Gastroesophageal sphincter (tissue), 4 donors: ENCODE measurements around the gene FNDC8. TPM values are rescaled to one million over a fixed set of nuclear protein-coding genes. Genes with fewer than 3 reads are reported as not detected.

Source experiments
- ATAC-seq: fragments of 150-250 bp; one replicate; pipeline ENCODE4 v1.9.1; 2016; ENCODE audit warnings: mild to moderate bottlenecking, moderate library complexity
- H3K27ac ChIP-seq, 4 donors: fragments of 200-600 bp; sonication (generic) in 3 of 4; 1 replicate in 3 of 4; 2 replicates in 1 of 4; pipeline ENCODE4 v1.5.1; 2016 to 2019
- H3K27me3 ChIP-seq: fragments of 200-600 bp; sonication (generic); one replicate; pipeline ENCODE4 v1.5.1; 2019
- H3K36me3 ChIP-seq, 2 donors: fragments of 200-600 bp; sonication (generic); one replicate each; pipeline ENCODE4 v1.5.1; 2019; ENCODE audit warnings: control low read depth in 1 of 2
- H3K4me1 ChIP-seq, 3 donors: fragments of 200-600 bp; sonication (generic); 1 replicate in 2 of 3; 2 replicates in 1 of 3; pipeline ENCODE4 v1.5.1; 2016 to 2019; ENCODE audit warnings: control low read depth in 2 of 3
- H3K4me3 ChIP-seq, 2 donors: fragments of 200-600 bp; sonication (generic); one replicate each; pipeline ENCODE4 v1.5.1; 2019; ENCODE audit warnings: mild to moderate bottlenecking in 1 of 2, moderate library complexity in 1 of 2
- H3K9me3 ChIP-seq, 3 donors: fragments of 200-600 bp; sonication (generic); one replicate each; pipeline ENCODE4 v1.5.1; 2017 to 2019; ENCODE audit warnings: control low read depth in 2 of 3
- EP300 ChIP-seq: sonication (generic); formaldehyde crosslinking; IDR thresholded peaks from one replicate; pipeline ENCODE4 v1.6.1; 2017; ENCODE audit warnings: antibody characterized with exemption, mild to moderate bottlenecking
- POLR2A ChIP-seq, 2 donors: fragments of 450-650 bp; IDR thresholded peaks; one replicate each; pipeline ENCODE4 v1.6.1; 2017; ENCODE audit warnings: antibody characterized with exemption in 2 of 2, mild to moderate bottlenecking in 2 of 2, moderate library complexity in 1 of 2
- POLR2AphosphoS5 ChIP-seq: sonication (generic); formaldehyde crosslinking; IDR thresholded peaks from one replicate; pipeline ENCODE4 v1.6.1; 2017; ENCODE audit warnings: antibody characterized with exemption
- WGBS, 2 donors: methylation state at CpG; one replicate each; pipeline ENCODE4 v1.1.5; 2018; ENCODE audit warnings: low coverage in 1 of 2; 5-methylcytosine and 5-hydroxymethylcytosine counted together
- total RNA-seq, 4 donors: library from RNA; depleted of rRNA; stranded (reverse); fragments of >200 nt; gene quantifications; one replicate each; pipeline ENCODE4 v1.1.0, GENCODE V29; 2016
- TF ChIP-seq, protein P1 (sequence below), 4 experiments: fragments of 200-600 bp in 2 of 4; fragments of 450-650 bp in 2 of 4; sonication (generic) in 1 of 4; IDR thresholded peaks; one replicate each; pipeline ENCODE4 v1.5.1; 2017 to 2019; ENCODE audit warnings: antibody characterized with exemption in 4 of 4, mild to moderate bottlenecking in 2 of 4, moderate library complexity in 2 of 4

The FNDC8 gene
- total RNA-seq, 4 donors from 2014 or later = not detected

DNA sequence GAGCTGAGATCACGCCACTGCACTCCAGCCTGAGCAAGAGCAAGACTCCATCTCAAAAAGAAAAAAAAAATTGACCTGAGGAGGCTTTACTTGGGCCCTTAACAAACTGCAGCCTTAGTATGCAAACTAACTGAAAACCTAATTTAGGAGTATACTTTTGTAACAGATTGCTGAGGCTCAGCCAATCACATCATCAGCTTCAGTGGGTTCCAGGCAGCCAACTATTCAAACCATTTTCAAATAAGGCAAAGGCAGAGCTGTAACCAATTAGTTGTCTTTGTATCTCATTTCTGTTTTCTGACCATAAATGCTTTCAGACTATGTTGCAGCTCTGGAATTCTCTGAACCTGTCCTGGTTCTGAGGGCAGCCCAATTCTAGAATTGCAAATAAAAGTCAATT lies 25.7 kb upstream of the FNDC8 start:
- 100% methylated on average over 1 of the region's 1 CpG; no CpG with 5 or more reads in 1 of the 2 donors for WGBS, 2 donors
- Histone ChIP-seq H3K9me3 (no peaks in the 10 kb centered on the region), H3K36me3 (peaks cover 0 to 32% of the 10 kb centered on the region in 2 donors), H3K4me1 (no peaks in the 10 kb centered on the region), H3K4me3 (no peak overlapping the region), H3K27me3 (no peaks in the 10 kb centered on the region), H3K27ac (no peak overlapping the region)
- ATAC-seq = no peak
- TF ChIP-seq, protein P1, sequence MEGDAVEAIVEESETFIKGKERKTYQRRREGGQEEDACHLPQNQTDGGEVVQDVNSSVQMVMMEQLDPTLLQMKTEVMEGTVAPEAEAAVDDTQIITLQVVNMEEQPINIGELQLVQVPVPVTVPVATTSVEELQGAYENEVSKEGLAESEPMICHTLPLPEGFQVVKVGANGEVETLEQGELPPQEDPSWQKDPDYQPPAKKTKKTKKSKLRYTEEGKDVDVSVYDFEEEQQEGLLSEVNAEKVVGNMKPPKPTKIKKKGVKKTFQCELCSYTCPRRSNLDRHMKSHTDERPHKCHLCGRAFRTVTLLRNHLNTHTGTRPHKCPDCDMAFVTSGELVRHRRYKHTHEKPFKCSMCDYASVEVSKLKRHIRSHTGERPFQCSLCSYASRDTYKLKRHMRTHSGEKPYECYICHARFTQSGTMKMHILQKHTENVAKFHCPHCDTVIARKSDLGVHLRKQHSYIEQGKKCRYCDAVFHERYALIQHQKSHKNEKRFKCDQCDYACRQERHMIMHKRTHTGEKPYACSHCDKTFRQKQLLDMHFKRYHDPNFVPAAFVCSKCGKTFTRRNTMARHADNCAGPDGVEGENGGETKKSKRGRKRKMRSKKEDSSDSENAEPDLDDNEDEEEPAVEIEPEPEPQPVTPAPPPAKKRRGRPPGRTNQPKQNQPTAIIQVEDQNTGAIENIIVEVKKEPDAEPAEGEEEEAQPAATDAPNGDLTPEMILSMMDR (IDR thresholded peaks at IDR 0.05) = no peak
- no peak for TF ChIP-seq EP300

DNA sequence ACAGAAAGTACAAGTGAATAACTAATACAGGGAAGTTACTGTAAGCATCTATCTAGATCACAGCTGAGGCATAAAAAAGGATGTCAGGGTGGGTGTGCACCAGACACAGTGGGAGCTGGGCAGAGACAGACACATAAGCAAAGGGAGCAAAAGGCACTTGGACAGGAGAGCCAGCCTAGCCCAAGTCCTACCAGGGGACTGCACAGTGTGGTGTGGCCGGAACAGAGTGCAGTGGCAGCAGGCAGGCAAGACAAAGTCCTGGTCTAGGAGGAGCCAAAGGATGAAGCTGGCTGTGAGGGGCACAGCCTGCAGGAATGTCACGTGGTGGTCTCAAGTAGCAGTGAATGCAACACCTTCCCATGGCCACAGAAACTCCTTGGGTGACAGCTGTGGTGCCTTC lies 23.6 kb upstream of the FNDC8 start:
- Histone ChIP-seq H3K27ac (no peak overlapping the region), H3K27me3 (no peaks in the 10 kb centered on the region), H3K4me3 (no peak overlapping the region), H3K36me3 (peaks cover 0 to 53% of the 10 kb centered on the region in 2 donors), H3K9me3 (no peaks in the 10 kb centered on the region), H3K4me1 (no peaks in the 10 kb centered on the region)
- WGBS, 2 donors = 56 to 80% methylated on average over 1 to 2 of the region's 2 CpGs
- no peak for ATAC-seq
- TF ChIP-seq POLR2AphosphoS5 (no peak), POLR2A (IDR thresholded peaks at IDR 0.05) (no peak), EP300 (no peak)
- TF ChIP-seq, protein P1 (IDR thresholded peaks at IDR 0.05) = no peak

DNA sequence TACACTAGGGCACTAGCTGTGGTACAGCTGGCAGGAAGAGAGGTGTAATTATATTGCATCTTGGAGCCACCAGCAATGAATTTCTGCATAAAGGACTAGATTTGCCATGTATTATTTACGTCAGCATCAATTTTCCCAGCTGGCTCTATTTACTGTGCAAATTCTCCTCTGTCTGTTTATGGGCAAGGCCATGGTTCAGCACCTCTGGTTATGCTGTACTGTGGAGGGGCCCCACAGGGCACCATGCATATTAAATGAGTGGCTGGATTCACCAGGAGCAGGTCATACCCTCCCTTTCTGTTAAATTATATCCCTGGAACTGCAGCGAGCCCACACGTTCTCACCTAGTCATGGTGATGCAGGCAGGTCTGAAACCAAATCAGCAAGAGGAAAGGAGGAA lies 21.5 kb upstream of the FNDC8 start:
- no peaks in the 10 kb centered on the region for H3K9me3 ChIP-seq
- ATAC-seq = no peak
- no peak overlapping the region for H3K4me3 ChIP-seq
- 69 to 75% methylated on average over 1 to 2 of the region's 3 CpGs for WGBS, 2 donors
- no peaks in the 10 kb centered on the region for H3K4me1 ChIP-seq
- peaks cover 0 to 73% of the 10 kb centered on the region in 2 donors for H3K36me3 ChIP-seq
- TF ChIP-seq POLR2A (IDR thresholded peaks at IDR 0.05) = no peak
- no peak for TF ChIP-seq POLR2AphosphoS5
- TF ChIP-seq, protein P1 (IDR thresholded peaks at IDR 0.05) = no peak
- TF ChIP-seq EP300 = no peak
- H3K27me3 ChIP-seq = no peaks in the 10 kb centered on the region
- H3K27ac ChIP-seq = no peak overlapping the region

- no peak for ATAC-seq
- H3K36me3 ChIP-seq = peaks cover 0 to 84% of the 10 kb centered on the region in 2 donors
- no peaks in the 10 kb centered on the region for H3K27me3 ChIP-seq
- WGBS, 2 donors = 83 to 90% methylated on average over 1 to 2 of the region's 14 CpGs
- no peak for TF ChIP-seq POLR2A (IDR thresholded peaks at IDR 0.05)
- TF ChIP-seq EP300 = no peak
- TF ChIP-seq, protein P1 (IDR thresholded peaks at IDR 0.05) = no peak
- no peak for TF ChIP-seq POLR2AphosphoS5
- H3K9me3 ChIP-seq = peaks cover 0 to under 1% (median 0%) of the 10 kb centered on the region in 3 donors
- H3K4me1 ChIP-seq = no peaks in the 10 kb centered on the region
- H3K27ac ChIP-seq = no peak overlapping the region
- no peak overlapping the region for H3K4me3 ChIP-seq
These were observed 20.4 kb upstream of the FNDC8 start for GRCh38 chr17:35101036-35101435.

DNA sequence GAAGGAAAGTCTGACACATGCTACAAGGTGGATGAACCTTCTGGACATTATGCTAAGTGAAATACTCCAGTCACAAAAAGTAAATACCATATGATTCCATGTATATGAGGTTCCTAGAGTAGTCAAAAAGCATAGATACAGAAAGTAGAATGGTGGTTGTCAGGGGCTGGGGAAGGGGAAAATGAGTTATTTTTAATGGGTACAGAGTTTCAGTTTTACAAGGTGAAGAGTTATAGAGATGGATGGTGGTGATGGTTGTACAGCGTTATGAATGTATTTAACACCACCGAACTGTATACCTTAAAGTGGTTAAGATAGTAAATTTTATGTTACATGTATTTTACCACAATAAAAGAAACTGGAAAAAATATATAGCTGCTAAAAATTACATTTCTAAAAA lies 19.7 kb upstream of the FNDC8 start:
- no peak for ATAC-seq
- H3K4me1 ChIP-seq = no peaks in the 10 kb centered on the region
- no peaks in the 10 kb centered on the region for H3K27me3 ChIP-seq
- peaks cover 0 to 91% of the 10 kb centered on the region in 2 donors for H3K36me3 ChIP-seq
- no peak overlapping the region for H3K4me3 ChIP-seq
- no peak overlapping the region for H3K27ac ChIP-seq
- WGBS, 2 donors = 94 to 100% methylated on average over 2 of the region's 2 CpGs
- no peak for TF ChIP-seq POLR2AphosphoS5
- H3K9me3 ChIP-seq = peaks cover 0 to 4% (median 0%) of the 10 kb centered on the region in 3 donors
